ENCODE results near the gene KIF4B.
A peak's percentile ranks its signal among the peaks of the same experiment; 100 is the strongest.
"Not testable (repeated sequence)": the region's sequence is repeated elsewhere in the genome, so short reads cannot be mapped to it uniquely, and the experiment has no call there.

The KIF4B gene

GRCh38 chr5:155013526-155013925, at the start of gene KIF4B:
Gene KIF4B (plus strand): TSS chr5:155013755. CDS start chr5:155013860, 105 bp downstream.
- no peak for DNase-seq

- DNase-seq = no peak
Measured at GRCh38 chr5:154966081-154966841, 47.3 kb upstream of the KIF4B start.

- DNase-seq = no peak
Measured at GRCh38 chr5:154966874-154967273, 46.7 kb upstream of the KIF4B start.

GRCh38 chr5:154967421-154968024, 46.0 kb upstream of the KIF4B start:
- DNase-seq = peak; percentile 5

- no peak for DNase-seq
Measured at GRCh38 chr5:154968953-154969352, 44.6 kb upstream of the KIF4B start.

GRCh38 chr5:154970759-154971158, 42.8 kb upstream of the KIF4B start:
- DNase-seq = peak; percentile 9

GRCh38 chr5:154971501-154971900, 42.1 kb upstream of the KIF4B start:
- DNase-seq = no peak

GRCh38 chr5:154972476-154973080, 41.0 kb upstream of the KIF4B start:
- peak; percentile 47 for DNase-seq

- DNase-seq = not testable (repeated sequence)
Measured at GRCh38 chr5:154976082-154976481, 37.5 kb upstream of the KIF4B start.

- no peak for DNase-seq
Measured at GRCh38 chr5:154977409-154977808, 36.1 kb upstream of the KIF4B start.

- not testable (repeated sequence) for DNase-seq
Measured at GRCh38 chr5:154978294-154978693, 35.3 kb upstream of the KIF4B start.

- no peak for DNase-seq
Measured at GRCh38 chr5:154984946-154985516, 28.5 kb upstream of the KIF4B start.

- no peak for DNase-seq
Measured at GRCh38 chr5:154986151-154986550, 27.4 kb upstream of the KIF4B start.

- no peak for DNase-seq
Measured at GRCh38 chr5:154989626-154990025, 23.9 kb upstream of the KIF4B start.

- DNase-seq = no peak
Measured at GRCh38 chr5:154993461-154993860, 20.1 kb upstream of the KIF4B start.

GRCh38 chr5:154995679-154996078, 17.9 kb upstream of the KIF4B start:
- no peak for DNase-seq

GRCh38 chr5:154997746-154998145, 15.8 kb upstream of the KIF4B start:
- DNase-seq = peak; percentile 8

- DNase-seq = no peak
Measured at GRCh38 chr5:154999865-155000264, 13.7 kb upstream of the KIF4B start.

GRCh38 chr5:155001523-155001922, 12.0 kb upstream of the KIF4B start:
- DNase-seq = no peak

GRCh38 chr5:155002722-155003121, 10.8 kb upstream of the KIF4B start:
- peak; percentile 8 for DNase-seq

GRCh38 chr5:155004138-155004744, 9.3 kb upstream of the KIF4B start:
- peak; percentile 11 for DNase-seq

- DNase-seq = not testable (repeated sequence)
Measured at GRCh38 chr5:155006265-155006664, 7.3 kb upstream of the KIF4B start.

- DNase-seq = no peak
Measured at GRCh38 chr5:155008669-155009068, 4.9 kb upstream of the KIF4B start.

Measured in EL (cell line).